Activated T-helper 2 cell treated with anti-CD3 and anti-CD28 coated beads, Interferon-gamma antibody, Interleukin-2, Interleukin-4, amounts not matched to agents 10 μg/mL and 5 μg/mL and 100 μg/mL, durations not matched to agents 14 hours and 24 hours and 36 hours (primary cell): ENCODE results near the gene ALK. TPM values are rescaled to one million over a fixed set of nuclear protein-coding genes. Genes with fewer than 3 reads are reported as not detected.

Experiments
- DNase-seq: peaks from one replicate; pipeline ENCODE4 v3.0.0; 2021; ENCODE audit warnings: low spot score
- H3K27ac Mint-ChIP-seq: one replicate; pipeline ENCODE4 v1.8.0; 2021; ENCODE audit warnings: mixed read lengths
- H3K27me3 Mint-ChIP-seq: one replicate; pipeline ENCODE4 v1.8.0; 2021; ENCODE audit warnings: low read depth, mixed read lengths
- H3K36me3 Mint-ChIP-seq: one replicate; pipeline ENCODE4 v1.8.0; 2021; ENCODE audit warnings: low read depth, mixed read lengths
- H3K4me1 Mint-ChIP-seq: one replicate; pipeline ENCODE4 v1.8.0; 2021; ENCODE audit warnings: low read depth, mixed read lengths
- H3K4me3 Mint-ChIP-seq: one replicate; pipeline ENCODE4 v1.8.0; 2021; ENCODE audit warnings: low read depth, mild to moderate bottlenecking, moderate library complexity, mixed read lengths
- H3K9me3 Mint-ChIP-seq: one replicate; pipeline ENCODE4 v1.8.0; 2021; ENCODE audit warnings: mixed read lengths
- intact Hi-C: fragments of 100-400 bp; cut with micrococcal nuclease; formaldehyde crosslinking; loops from one replicate; pipeline ENCODE4 v1.15.1; 2023
- total RNA-seq: library from RNA; stranded (reverse); gene quantifications from 2 replicates; pipeline ENCODE4 v1.2.3, GENCODE V29; 2022

ALK gene
- total RNA-seq, 1 donor from 2014 or later = not detected

DNA sequence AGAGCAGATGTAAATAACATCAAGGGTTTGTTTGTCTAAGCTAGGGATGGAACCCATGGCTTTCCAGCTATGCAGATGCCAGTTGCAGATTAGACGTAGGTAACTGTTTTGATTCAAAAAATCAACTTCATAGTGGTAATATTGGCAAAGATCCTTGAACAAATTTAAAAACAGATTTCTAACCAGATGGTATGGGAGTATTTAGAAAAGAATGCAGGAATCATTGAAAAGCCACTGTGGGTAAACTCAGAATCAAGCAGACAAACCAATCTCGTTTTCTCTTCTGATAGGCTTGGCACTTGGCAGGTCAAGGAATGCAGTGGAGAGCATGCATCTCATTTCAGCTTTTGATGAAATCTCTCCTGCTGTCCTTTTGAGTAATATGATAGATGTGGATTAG is 428.7 kb downstream of the ALK start:
- peaks cover 3% of the 10 kb centered on the region for H3K27me3 Mint-ChIP-seq
- no peaks in the 10 kb centered on the region for H3K36me3 Mint-ChIP-seq
- no peak for DNase-seq
- intact Hi-C loops = no loop called here
- no peaks in the 10 kb centered on the region for H3K4me1 Mint-ChIP-seq
- H3K4me3 Mint-ChIP-seq = no peak overlapping the region
- H3K27ac Mint-ChIP-seq = no peak overlapping the region
- no peaks in the 10 kb centered on the region for H3K9me3 Mint-ChIP-seq

DNA sequence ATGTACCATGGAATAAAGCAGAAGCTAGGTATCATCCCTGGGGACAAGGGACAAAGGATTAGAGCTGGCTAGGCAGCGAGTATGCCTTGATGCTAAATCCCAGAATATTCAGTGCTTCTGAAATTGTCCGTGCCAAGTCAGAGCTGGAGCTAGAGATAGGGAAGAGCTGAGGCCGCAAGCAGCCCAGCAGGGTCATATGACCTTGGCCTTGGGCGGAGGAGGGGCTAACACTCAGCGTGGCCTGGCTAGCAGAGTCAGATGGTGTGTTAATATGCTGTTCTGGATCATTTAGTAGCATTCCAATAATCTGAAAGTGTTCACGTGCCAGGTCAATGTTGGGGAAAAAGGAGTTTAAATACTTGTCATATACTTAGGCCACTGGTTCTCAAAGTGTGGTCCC is 431.3 kb downstream of the ALK start:
- DNase-seq = no peak
- no peaks in the 10 kb centered on the region for H3K9me3 Mint-ChIP-seq
- peaks cover 4% of the 10 kb centered on the region for H3K27me3 Mint-ChIP-seq
- intact Hi-C loops = no loop called here
- H3K4me1 Mint-ChIP-seq = no peaks in the 10 kb centered on the region
- no peak overlapping the region for H3K4me3 Mint-ChIP-seq
- no peaks in the 10 kb centered on the region for H3K36me3 Mint-ChIP-seq
- no peak overlapping the region for H3K27ac Mint-ChIP-seq

DNA sequence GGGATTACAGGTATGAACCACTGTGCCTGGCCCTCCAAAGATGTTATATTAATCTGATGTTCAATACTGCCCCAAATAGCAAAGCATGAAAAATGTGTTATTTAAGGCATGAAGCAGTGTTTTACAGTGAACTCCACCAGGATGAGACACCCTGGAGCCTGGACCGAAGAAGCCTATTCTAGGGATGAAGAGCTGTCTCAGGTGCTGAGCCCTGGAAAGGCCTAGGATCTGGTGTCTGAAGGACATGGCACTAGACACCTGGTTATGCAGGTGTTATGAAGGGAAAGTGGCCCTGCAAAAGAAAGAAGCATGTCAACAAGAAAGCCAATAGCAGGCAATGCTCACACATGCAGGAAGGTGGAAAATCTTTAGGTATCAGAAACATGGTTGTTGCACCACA is 431.8 kb downstream of the ALK start:
- DNase-seq = no peak
- intact Hi-C loops = no loop called here
- no peaks in the 10 kb centered on the region for H3K4me1 Mint-ChIP-seq
- no peaks in the 10 kb centered on the region for H3K9me3 Mint-ChIP-seq
- H3K36me3 Mint-ChIP-seq = no peaks in the 10 kb centered on the region
- no peak overlapping the region for H3K4me3 Mint-ChIP-seq
- H3K27me3 Mint-ChIP-seq = peaks cover 9% of the 10 kb centered on the region
- H3K27ac Mint-ChIP-seq = no peak overlapping the region

DNA sequence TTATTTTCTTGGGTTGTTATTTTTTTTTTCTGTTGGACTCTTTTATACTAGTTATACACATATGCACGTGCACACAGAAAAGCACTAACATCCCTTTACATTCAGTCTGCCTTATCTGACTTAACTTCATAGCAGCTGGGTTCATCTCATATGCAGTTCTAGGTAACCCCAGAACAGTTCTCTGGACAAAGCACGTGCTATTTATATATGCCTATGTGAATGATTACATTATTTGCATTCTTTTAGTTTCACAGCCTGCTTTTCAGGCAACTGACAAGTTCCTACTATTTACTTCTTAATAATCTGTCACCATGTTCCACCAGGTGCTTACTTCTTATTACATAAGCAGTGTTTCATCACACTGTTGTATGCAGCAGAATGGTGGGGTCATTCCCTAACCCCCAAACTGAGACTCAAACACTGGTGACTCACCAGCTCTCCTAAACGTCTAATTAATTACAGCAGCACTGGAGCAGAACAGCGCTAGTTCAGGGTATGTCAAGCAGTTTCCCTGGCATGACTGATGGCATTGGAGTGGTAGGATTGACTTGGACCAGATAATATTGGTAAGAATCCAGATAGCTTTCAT is 433.3 kb downstream of the ALK start:
- no peak overlapping the region for H3K4me3 Mint-ChIP-seq
- H3K9me3 Mint-ChIP-seq = no peaks in the 10 kb centered on the region
- no peak overlapping the region for H3K27ac Mint-ChIP-seq
- DNase-seq = no peak
- H3K4me1 Mint-ChIP-seq = no peaks in the 10 kb centered on the region
- H3K36me3 Mint-ChIP-seq = no peaks in the 10 kb centered on the region
- peaks cover 10% of the 10 kb centered on the region for H3K27me3 Mint-ChIP-seq
- intact Hi-C loops = no loop called here

DNA sequence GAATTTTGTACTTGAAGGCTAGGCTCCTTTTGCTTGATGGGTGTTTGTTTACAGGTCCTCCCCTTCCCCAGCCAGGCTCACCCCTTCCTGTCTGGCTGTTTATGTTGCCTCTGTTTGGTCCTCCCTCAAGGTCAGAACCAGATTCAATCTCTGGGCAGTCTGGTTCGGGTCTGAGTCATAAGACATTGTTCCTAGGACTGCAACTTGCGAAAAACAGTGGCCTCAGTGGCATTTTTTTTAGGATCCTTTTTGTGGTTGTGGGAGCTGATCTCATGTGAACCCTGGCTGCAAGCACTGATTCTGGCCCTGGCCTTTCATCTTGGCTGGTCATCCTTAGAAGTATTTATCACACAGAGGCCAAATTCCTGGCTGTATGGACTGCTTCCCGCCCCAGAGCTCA is 435.8 kb downstream of the ALK start:
- no peaks in the 10 kb centered on the region for H3K36me3 Mint-ChIP-seq
- no peaks in the 10 kb centered on the region for H3K9me3 Mint-ChIP-seq
- no peak overlapping the region for H3K27ac Mint-ChIP-seq
- no peak for DNase-seq
- no peak overlapping the region for H3K4me3 Mint-ChIP-seq
- intact Hi-C loops = no loop called here
- peaks cover 12% of the 10 kb centered on the region for H3K27me3 Mint-ChIP-seq
- H3K4me1 Mint-ChIP-seq = no peaks in the 10 kb centered on the region

DNA sequence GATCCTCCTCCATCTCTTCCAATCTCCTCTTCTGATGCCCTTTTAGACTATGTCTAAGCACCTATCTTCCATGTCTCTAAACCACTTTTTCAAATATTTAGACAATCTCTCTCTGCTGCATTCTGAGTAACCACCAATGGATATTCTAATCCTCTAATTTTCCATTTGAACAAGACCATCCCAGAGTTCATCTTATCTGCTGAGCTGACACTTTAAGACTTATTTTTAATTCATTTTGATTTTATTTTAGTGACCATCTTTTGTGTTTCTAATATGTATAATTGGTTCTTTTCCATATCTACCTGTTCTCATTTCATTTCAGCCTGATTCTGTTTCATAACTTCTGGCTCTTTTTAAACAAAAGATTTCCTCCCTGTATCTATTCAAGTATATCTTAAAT is 436.3 kb downstream of the ALK start:
- no peak overlapping the region for H3K4me3 Mint-ChIP-seq
- no peaks in the 10 kb centered on the region for H3K9me3 Mint-ChIP-seq
- intact Hi-C loops = no loop called here
- no peak for DNase-seq
- H3K36me3 Mint-ChIP-seq = no peaks in the 10 kb centered on the region
- no peak overlapping the region for H3K27ac Mint-ChIP-seq
- no peaks in the 10 kb centered on the region for H3K4me1 Mint-ChIP-seq
- H3K27me3 Mint-ChIP-seq = peaks cover 14% of the 10 kb centered on the region

DNA sequence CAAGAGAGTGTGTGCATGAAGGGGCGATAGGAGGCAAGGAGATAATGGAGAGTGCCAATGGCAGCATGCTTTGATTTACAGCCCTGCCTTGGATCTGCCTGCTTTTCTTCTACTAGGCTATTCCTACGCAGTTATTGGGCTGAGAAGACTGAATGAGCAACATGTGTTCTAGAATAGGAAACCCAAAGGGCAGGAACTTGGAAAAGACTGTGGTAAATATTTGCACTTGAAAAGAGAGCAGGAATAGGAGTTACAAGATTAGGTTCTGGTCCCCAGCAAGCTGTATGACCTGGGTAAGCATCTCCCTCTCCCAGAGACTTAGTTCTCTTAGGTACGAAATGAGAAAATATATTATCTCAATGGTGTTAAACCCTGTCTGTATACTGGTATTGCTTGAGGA is 438.5 kb downstream of the ALK start:
- Mint-ChIP-seq H3K27ac (no peak overlapping the region), H3K4me3 (no peak overlapping the region), H3K9me3 (no peaks in the 10 kb centered on the region), H3K36me3 (no peaks in the 10 kb centered on the region), H3K27me3 (peaks cover 17% of the 10 kb centered on the region), H3K4me1 (no peaks in the 10 kb centered on the region)
- intact Hi-C loops = no loop called here
- no peak for DNase-seq

DNA sequence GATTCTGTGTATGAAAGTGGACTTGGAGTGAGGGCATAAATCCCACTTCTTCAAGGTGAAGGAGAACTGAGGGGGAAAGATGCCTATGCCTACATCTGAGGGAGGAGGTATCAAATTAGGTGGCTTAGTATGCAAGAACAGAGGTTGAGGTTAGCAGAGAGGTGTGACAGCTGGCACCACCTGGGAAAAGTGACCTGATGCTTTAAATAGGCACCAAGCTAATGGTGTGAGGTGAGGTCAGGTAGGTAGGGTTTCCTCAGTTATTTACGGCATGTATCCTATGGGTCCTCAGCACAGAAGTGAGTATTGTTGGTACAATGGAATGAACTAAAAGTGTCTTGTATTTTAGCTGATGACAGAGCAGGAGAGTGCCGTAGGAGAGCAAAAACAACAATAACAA is 439.0 kb downstream of the ALK start:
- H3K36me3 Mint-ChIP-seq = no peaks in the 10 kb centered on the region
- no peak for DNase-seq
- H3K27me3 Mint-ChIP-seq = peaks cover 17% of the 10 kb centered on the region
- intact Hi-C loops = no loop called here
- no peaks in the 10 kb centered on the region for H3K4me1 Mint-ChIP-seq
- no peaks in the 10 kb centered on the region for H3K9me3 Mint-ChIP-seq
- no peak overlapping the region for H3K4me3 Mint-ChIP-seq
- H3K27ac Mint-ChIP-seq = no peak overlapping the region

DNA sequence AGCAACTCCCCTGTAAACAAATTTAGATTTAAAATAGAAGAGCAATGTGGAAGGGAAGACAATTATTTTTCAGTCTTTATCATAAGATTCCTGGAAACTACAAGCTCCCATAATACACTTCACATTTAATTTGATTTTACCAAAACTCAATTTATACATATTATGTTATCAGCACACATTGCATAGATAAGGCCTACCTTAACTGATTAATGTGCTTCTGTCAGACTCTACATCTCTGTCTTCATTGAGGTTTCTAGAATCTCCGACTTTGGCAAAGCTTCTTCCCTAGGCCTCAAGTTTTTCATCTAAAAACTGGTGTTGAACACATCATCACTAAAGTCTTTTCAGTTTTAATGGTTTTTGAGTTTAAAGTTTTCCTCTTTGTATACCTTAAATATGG is 440.1 kb downstream of the ALK start:
- intact Hi-C loops = no loop called here
- H3K27ac Mint-ChIP-seq = no peak overlapping the region
- no peak overlapping the region for H3K4me3 Mint-ChIP-seq
- peaks cover 17% of the 10 kb centered on the region for H3K27me3 Mint-ChIP-seq
- H3K9me3 Mint-ChIP-seq = no peaks in the 10 kb centered on the region
- no peak for DNase-seq
- no peaks in the 10 kb centered on the region for H3K36me3 Mint-ChIP-seq
- H3K4me1 Mint-ChIP-seq = no peaks in the 10 kb centered on the region

DNA sequence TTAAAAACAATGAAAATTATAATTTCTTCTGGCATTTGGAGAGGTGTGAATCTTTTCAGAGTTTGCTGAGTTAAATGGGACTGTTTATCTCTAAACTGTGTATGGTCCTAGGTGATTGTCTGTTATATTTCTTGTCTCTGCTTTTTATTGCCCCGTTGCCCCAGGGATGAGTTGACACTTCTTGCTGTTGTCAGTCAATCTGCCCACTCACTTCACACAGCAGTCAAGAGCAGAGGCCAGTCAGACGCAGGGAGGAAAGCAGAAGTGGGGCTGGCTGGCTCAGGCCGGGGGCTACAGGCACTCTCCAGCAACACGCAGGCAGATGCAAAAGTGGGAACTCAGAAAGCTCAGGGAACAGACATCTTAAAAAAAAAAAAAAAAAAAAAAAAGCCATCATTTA is 441.0 kb downstream of the ALK start:
- Mint-ChIP-seq H3K36me3 (no peaks in the 10 kb centered on the region), H3K27me3 (peaks cover 13% of the 10 kb centered on the region), H3K27ac (no peak overlapping the region), H3K4me3 (no peak overlapping the region), H3K9me3 (no peaks in the 10 kb centered on the region), H3K4me1 (no peaks in the 10 kb centered on the region)
- intact Hi-C loops = no loop called here
- no peak for DNase-seq

DNA sequence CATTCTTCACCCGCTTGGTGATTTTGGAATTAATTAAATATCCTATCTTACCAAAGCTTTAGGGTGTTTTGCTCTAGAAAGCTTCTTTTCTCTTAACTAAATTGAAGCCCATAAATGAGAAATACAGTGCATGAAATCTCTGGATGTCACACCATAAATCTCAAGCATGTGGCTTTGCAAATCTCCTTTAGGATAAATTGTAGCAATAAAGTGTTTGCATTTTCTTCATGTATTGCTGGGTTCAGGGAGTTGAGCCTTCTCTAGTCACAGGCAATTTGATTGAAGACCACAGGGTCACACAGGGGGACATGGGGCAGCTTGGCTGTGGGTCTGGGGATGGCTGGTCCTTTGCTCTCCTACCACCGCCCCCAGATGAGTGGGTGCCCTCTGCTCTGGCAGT is 442.0 kb downstream of the ALK start:
- H3K27ac Mint-ChIP-seq = no peak overlapping the region
- intact Hi-C loops = no loop called here
- no peak for DNase-seq
- no peaks in the 10 kb centered on the region for H3K9me3 Mint-ChIP-seq
- H3K27me3 Mint-ChIP-seq = peaks cover 7% of the 10 kb centered on the region
- H3K36me3 Mint-ChIP-seq = no peaks in the 10 kb centered on the region
- no peak overlapping the region for H3K4me3 Mint-ChIP-seq
- H3K4me1 Mint-ChIP-seq = no peaks in the 10 kb centered on the region

DNA sequence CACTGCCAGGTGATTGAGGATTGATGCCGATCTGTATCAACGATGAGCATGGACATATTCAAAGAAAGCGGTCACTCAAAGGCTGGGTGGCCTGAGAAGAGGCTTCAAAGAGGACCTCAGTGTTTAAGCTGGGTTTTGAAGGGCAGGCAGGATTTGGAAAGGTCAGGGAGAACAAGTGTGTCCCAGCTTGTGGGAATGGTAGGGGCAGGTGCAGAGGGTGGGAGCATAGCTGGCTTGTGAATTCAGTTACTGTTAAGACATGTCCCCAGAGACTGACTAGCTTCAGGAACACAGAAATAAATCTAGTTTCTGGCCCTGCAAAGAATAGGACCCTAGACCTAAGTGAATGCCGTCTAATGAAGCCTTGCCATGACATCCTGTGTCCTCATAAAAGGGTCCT is 442.7 kb downstream of the ALK start:
- Mint-ChIP-seq H3K4me1 (no peaks in the 10 kb centered on the region), H3K9me3 (no peaks in the 10 kb centered on the region), H3K27ac (no peak overlapping the region), H3K27me3 (peaks cover 7% of the 10 kb centered on the region), H3K4me3 (no peak overlapping the region), H3K36me3 (no peaks in the 10 kb centered on the region)
- intact Hi-C loops = no loop called here
- no peak for DNase-seq

DNA sequence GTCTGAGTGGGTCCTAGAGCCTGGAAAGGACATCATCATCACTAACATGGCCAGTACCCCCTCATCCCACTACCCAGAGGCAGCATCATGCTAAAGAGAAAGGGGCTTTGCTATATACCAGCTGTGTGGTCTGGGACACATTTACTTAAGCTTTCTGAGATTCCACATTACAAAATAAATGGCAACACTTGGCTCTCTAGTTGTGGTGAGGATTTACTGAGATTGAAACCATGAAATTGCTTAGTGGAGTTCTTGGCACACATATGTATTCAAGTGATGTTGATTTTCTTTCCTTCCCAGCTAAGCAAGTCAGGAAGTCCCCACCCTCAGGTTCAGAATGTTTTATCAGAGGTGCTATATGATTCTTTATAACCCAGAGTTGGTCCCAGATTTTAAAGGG is 444.2 kb downstream of the ALK start:
- Mint-ChIP-seq H3K4me1 (no peaks in the 10 kb centered on the region), H3K4me3 (no peak overlapping the region), H3K27me3 (peaks cover 7% of the 10 kb centered on the region), H3K9me3 (no peaks in the 10 kb centered on the region), H3K36me3 (no peaks in the 10 kb centered on the region), H3K27ac (no peak overlapping the region)
- DNase-seq = no peak
- intact Hi-C loops = no loop called here

DNA sequence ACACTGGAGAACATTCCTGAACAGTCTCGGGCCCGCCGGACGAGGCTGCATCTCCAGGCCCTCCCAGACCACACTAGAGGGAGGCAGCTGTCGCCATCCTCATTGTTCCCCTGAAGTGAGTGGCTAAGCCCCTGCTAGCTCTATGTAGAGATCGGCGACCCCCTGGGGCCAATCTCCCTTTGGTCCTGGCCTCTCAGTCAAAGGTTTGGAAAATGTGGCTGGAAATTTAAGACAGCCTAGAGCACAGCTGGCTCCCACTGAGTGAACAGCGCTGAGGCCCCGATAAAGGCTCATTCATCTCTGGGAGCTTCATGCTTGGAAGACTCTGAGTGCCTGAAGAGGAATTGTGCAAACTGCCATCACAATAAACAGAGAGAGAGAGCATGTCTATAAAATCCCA is 445.9 kb downstream of the ALK start:
- intact Hi-C loops = no loop called here
- DNase-seq = no peak
- Mint-ChIP-seq H3K4me1 (no peaks in the 10 kb centered on the region), H3K27me3 (peaks cover 4% of the 10 kb centered on the region), H3K9me3 (peaks cover 1% of the 10 kb centered on the region), H3K36me3 (no peaks in the 10 kb centered on the region), H3K27ac (no peak overlapping the region), H3K4me3 (no peak overlapping the region)
